SK-N-SH (cell line): ENCODE data around the gene PRLR. TPM values are rescaled to one million over a fixed set of nuclear protein-coding genes. Genes with fewer than 3 reads are reported as not detected.

Source experiments
- CTCF ChIA-PET: fragments of 300-600, 350-600 bp; formaldehyde crosslinking; extraction: SDS; loops from one replicate; lab custom pipeline; 2021; lab: Yijun Ruan, JAX
- POLR2A ChIA-PET: fragments of 350-600 bp; sonication (Branson Sonifier 250); formaldehyde crosslinking; extraction: SDS; loops from one replicate; lab custom pipeline; 2020; ENCODE audit warnings: antibody characterized with exemption, inconsistent platforms; lab: Yijun Ruan, JAX
- DNase-seq: peaks from one replicate; pipeline ENCODE4 v3.0.0; 2012
- H2AFZ ChIP-seq: fragments of 200-600 bp; sonication (generic); 2 replicates; pipeline ENCODE4 v1.8.1; 2016; ENCODE audit warnings: antibody characterized with exemption, mild to moderate bottlenecking, low read depth
- H3F3A ChIP-seq: fragments of 200-600 bp; sonication (generic); replicated peaks from 2 replicates; pipeline ENCODE3; 2016; ENCODE audit warnings: antibody characterized with exemption, mild to moderate bottlenecking; ENCODE audit not compliant: insufficient read depth
- H3K27ac ChIP-seq, 2 experiments: fragments of 200-500 bp in 1 of 2; fragments of 200-600 bp in 1 of 2; sonication (Bioruptor generic) in 1 of 2; sonication (generic), shearing (Covaris generic) in 1 of 2; 2 replicates each; pipeline versions ENCODE4 v1.5.1 to v1.6.1; 2014 to 2016; ENCODE audit warnings: low read depth in 2 of 2, inconsistent platforms in 1 of 2, low read length in 1 of 2, mild to moderate bottlenecking in 1 of 2, mixed read lengths in 1 of 2
- H3K27me3 ChIP-seq: fragments of 200-600 bp; sonication (generic), shearing (Covaris generic); 2 replicates; pipeline ENCODE4 v1.6.1; 2016; ENCODE audit warnings: mixed run types; ENCODE audit not compliant: insufficient read depth
- H3K36me3 ChIP-seq, 2 experiments: fragments of 200-500 bp in 1 of 2; fragments of 200-600 bp in 1 of 2; sonication (Bioruptor generic) in 1 of 2; sonication (generic) in 1 of 2; replicated peaks in 1 of 2; 2 replicates each; pipeline versions ENCODE3 to v1.5.1; 2014 to 2016; ENCODE audit warnings: low read length in 1 of 2, mild to moderate bottlenecking in 1 of 2; ENCODE audit not compliant: insufficient read depth in 2 of 2, control insufficient read depth in 1 of 2
- H3K4me1 ChIP-seq, 2 experiments: fragments of 200-500 bp in 1 of 2; fragments of 200-600 bp in 1 of 2; sonication (Bioruptor generic) in 1 of 2; sonication (generic), shearing (Covaris generic) in 1 of 2; 2 replicates each; pipeline versions ENCODE4 v1.5.1 to v1.6.1; 2014 to 2016; ENCODE audit warnings: low read depth in 1 of 2, low read length in 1 of 2, mixed run types in 1 of 2; ENCODE audit not compliant: insufficient read depth in 2 of 2, control insufficient read depth in 1 of 2
- H3K4me2 ChIP-seq: fragments of 200-600 bp; sonication (generic), shearing (Covaris generic); 2 replicates; pipeline ENCODE4 v1.6.1; 2017; ENCODE audit warnings: mixed run types
- H3K4me3 ChIP-seq, 2 experiments: fragments of 200-500 bp in 1 of 2; fragments of 200-600 bp in 1 of 2; sonication (Bioruptor generic) in 1 of 2; sonication (generic), shearing (Covaris generic) in 1 of 2; 2 replicates each; pipeline versions ENCODE4 v1.5.1 to v1.8.1; 2014 to 2016; ENCODE audit warnings: low read depth in 2 of 2, inconsistent platforms in 1 of 2, low read length in 1 of 2, mild to moderate bottlenecking in 1 of 2, mixed read lengths in 1 of 2, moderate library complexity in 1 of 2
- H3K79me2 ChIP-seq: fragments of 200-600 bp; sonication (generic); 2 replicates; pipeline ENCODE4 v1.8.1; 2017; ENCODE audit warnings: mild to moderate bottlenecking; ENCODE audit not compliant: insufficient read depth
- H3K9ac ChIP-seq: fragments of 200-600 bp; sonication (generic); 2 replicates; pipeline ENCODE4 v1.6.1; 2017; ENCODE audit warnings: mixed run types
- H3K9me2 ChIP-seq: fragments of 200-600 bp; sonication (generic); 2 replicates; pipeline ENCODE4 v1.6.1; 2017; ENCODE audit warnings: mixed run types
- H3K9me3 ChIP-seq: fragments of 200-600 bp; sonication (generic); 2 replicates; pipeline ENCODE4 v1.6.1; 2017; ENCODE audit warnings: mixed run types, mild to moderate bottlenecking, moderate library complexity
- H4K20me1 ChIP-seq: fragments of 200-600 bp; sonication (generic); 2 replicates; pipeline ENCODE4 v1.6.1; 2017; ENCODE audit warnings: mild to moderate bottlenecking, mixed run types; ENCODE audit not compliant: insufficient read depth
- CHD2 ChIP-seq: fragments of 150-350 bp; IDR thresholded peaks from 2 replicates; pipeline ENCODE4 v1.6.1; 2018; ENCODE audit warnings: low read length; ENCODE audit not compliant: partially characterized antibody
- EZH2phosphoT487 ChIP-seq: fragments of 200-600 bp; sonication (generic); IDR thresholded peaks from 2 replicates; pipeline ENCODE4 v1.6.1; 2017; ENCODE audit warnings: low read depth, mixed run types, mild to moderate bottlenecking, antibody characterized with exemption, moderate library complexity, borderline replicate concordance
- FOXM1 ChIP-seq: IDR thresholded peaks from 2 replicates; pipeline ENCODE4 v1.4.0; 2012; ENCODE audit warnings: low read depth, mild to moderate bottlenecking
- GATA2 ChIP-seq: sonication (generic); formaldehyde crosslinking; IDR thresholded peaks from 2 replicates; pipeline ENCODE4 v1.5.0; 2020; ENCODE audit warnings: mild to moderate bottlenecking, missing genetic modification reagents
- JUND ChIP-seq: IDR thresholded peaks from 2 replicates; pipeline ENCODE4 v1.4.0; 2012
- MEF2A ChIP-seq: IDR thresholded peaks from 2 replicates; pipeline ENCODE4 v1.4.0; 2012; ENCODE audit warnings: low read depth, borderline replicate concordance
- POLR2AphosphoS5 ChIP-seq: IDR thresholded peaks from 2 replicates; pipeline ENCODE4 v1.6.1; 2012; ENCODE audit warnings: low read depth, low read length
- RAD21 ChIP-seq: IDR thresholded peaks from 2 replicates; pipeline ENCODE4 v1.6.1; 2012; ENCODE audit warnings: mild to moderate bottlenecking, low read length
- RXRA ChIP-seq: IDR thresholded peaks from 2 replicates; pipeline ENCODE4 v1.4.0; 2012; ENCODE audit warnings: low read depth, mild to moderate bottlenecking, borderline replicate concordance
- SMC3 ChIP-seq: IDR thresholded peaks from 2 replicates; pipeline ENCODE4 v1.6.1; 2012; ENCODE audit warnings: low read depth, low read length, improper control_type of control experiment
- WGBS: methylation state at CpG from one replicate; pipeline ENCODE4 v1.1.6; 2017; ENCODE audit warnings: low lambda C conversion rate; 5-methylcytosine and 5-hydroxymethylcytosine counted together
- polyA plus RNA-seq, 3 experiments: library from polyadenylated mRNA; depleted of rRNA; stranded (reverse); fragments of >200 nt; gene quantifications; 2 replicates each; pipeline ENCODE4 v1.2.3, GENCODE V29; 2012
- TF ChIP-seq, protein P1 (sequence below): IDR thresholded peaks from 2 replicates; pipeline ENCODE4; 2012
- TF ChIP-seq, protein P2 (sequence below): fragments of 150-350 bp; IDR thresholded peaks from 2 replicates; pipeline ENCODE4 v1.6.1; 2016; ENCODE audit warnings: mild to moderate bottlenecking, low read depth, low read length
- TF ChIP-seq, protein P3 (sequence below): IDR thresholded peaks from 2 replicates; pipeline ENCODE4 v1.6.1; 2012; ENCODE audit warnings: mild to moderate bottlenecking, low read depth, low read length, moderate library complexity
- TF ChIP-seq, protein P4 (sequence below): fragments of 150-350 bp; IDR thresholded peaks from 2 replicates; pipeline ENCODE4 v1.6.1; 2017; ENCODE audit warnings: antibody characterized with exemption, low read length, low read depth, borderline replicate concordance
- TF ChIP-seq, protein P5 (sequence below): IDR thresholded peaks from 2 replicates; pipeline ENCODE4 v1.4.0; 2012; ENCODE audit warnings: low read depth, borderline replicate concordance

Gene PRLR
- polyA plus RNA-seq, 1 of the 3 experiments (the other 2 are of a cell fraction): 0.13 TPM

DNA sequence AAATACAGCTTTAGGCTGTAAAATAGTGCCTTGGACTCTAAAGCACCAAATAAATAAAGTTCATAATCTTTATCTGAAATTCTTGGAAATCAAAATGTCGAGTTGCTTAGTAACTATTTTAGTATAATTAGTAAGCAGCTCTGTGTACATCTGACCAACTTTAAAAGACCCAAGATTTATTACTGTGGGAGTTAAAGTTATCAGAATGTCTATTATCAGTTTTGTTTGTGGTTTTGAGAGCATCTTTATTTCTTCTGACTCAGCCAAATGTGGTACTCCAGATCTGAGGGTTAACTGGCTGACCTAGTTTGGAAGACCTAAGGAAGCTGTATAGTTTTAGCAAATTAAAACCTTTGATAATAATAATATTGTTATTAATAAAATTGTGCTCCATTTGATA is 81.2 kb downstream of the PRLR start:
- no peaks in the 10 kb centered on the region for H3K27me3 ChIP-seq
- no peaks in the 10 kb centered on the region for H3K9me3 ChIP-seq
- no peak overlapping the region for H3K4me3 ChIP-seq
- DNase-seq: no peak
- TF ChIP-seq GATA2 (CRISPR knock-in tag): no peak
- TF ChIP-seq MEF2A: no peak
- TF ChIP-seq SMC3: no peak
- no peak for TF ChIP-seq POLR2AphosphoS5
- no peak for TF ChIP-seq RXRA
- TF ChIP-seq, protein P1, sequence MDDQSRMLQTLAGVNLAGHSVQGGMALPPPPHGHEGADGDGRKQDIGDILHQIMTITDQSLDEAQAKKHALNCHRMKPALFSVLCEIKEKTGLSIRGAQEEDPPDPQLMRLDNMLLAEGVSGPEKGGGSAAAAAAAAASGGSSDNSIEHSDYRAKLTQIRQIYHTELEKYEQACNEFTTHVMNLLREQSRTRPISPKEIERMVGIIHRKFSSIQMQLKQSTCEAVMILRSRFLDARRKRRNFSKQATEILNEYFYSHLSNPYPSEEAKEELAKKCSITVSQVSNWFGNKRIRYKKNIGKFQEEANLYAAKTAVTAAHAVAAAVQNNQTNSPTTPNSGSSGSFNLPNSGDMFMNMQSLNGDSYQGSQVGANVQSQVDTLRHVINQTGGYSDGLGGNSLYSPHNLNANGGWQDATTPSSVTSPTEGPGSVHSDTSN: no peak
- TF ChIP-seq, protein P2, sequence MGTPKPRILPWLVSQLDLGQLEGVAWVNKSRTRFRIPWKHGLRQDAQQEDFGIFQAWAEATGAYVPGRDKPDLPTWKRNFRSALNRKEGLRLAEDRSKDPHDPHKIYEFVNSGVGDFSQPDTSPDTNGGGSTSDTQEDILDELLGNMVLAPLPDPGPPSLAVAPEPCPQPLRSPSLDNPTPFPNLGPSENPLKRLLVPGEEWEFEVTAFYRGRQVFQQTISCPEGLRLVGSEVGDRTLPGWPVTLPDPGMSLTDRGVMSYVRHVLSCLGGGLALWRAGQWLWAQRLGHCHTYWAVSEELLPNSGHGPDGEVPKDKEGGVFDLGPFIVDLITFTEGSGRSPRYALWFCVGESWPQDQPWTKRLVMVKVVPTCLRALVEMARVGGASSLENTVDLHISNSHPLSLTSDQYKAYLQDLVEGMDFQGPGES: no peak
- TF ChIP-seq JUND: no peak
- TF ChIP-seq, protein P3, sequence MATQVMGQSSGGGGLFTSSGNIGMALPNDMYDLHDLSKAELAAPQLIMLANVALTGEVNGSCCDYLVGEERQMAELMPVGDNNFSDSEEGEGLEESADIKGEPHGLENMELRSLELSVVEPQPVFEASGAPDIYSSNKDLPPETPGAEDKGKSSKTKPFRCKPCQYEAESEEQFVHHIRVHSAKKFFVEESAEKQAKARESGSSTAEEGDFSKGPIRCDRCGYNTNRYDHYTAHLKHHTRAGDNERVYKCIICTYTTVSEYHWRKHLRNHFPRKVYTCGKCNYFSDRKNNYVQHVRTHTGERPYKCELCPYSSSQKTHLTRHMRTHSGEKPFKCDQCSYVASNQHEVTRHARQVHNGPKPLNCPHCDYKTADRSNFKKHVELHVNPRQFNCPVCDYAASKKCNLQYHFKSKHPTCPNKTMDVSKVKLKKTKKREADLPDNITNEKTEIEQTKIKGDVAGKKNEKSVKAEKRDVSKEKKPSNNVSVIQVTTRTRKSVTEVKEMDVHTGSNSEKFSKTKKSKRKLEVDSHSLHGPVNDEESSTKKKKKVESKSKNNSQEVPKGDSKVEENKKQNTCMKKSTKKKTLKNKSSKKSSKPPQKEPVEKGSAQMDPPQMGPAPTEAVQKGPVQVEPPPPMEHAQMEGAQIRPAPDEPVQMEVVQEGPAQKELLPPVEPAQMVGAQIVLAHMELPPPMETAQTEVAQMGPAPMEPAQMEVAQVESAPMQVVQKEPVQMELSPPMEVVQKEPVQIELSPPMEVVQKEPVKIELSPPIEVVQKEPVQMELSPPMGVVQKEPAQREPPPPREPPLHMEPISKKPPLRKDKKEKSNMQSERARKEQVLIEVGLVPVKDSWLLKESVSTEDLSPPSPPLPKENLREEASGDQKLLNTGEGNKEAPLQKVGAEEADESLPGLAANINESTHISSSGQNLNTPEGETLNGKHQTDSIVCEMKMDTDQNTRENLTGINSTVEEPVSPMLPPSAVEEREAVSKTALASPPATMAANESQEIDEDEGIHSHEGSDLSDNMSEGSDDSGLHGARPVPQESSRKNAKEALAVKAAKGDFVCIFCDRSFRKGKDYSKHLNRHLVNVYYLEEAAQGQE: no peak
- TF ChIP-seq, protein P4, sequence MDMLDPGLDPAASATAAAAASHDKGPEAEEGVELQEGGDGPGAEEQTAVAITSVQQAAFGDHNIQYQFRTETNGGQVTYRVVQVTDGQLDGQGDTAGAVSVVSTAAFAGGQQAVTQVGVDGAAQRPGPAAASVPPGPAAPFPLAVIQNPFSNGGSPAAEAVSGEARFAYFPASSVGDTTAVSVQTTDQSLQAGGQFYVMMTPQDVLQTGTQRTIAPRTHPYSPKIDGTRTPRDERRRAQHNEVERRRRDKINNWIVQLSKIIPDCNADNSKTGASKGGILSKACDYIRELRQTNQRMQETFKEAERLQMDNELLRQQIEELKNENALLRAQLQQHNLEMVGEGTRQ: no peak
- no peak for TF ChIP-seq FOXM1
- TF ChIP-seq, protein P5, sequence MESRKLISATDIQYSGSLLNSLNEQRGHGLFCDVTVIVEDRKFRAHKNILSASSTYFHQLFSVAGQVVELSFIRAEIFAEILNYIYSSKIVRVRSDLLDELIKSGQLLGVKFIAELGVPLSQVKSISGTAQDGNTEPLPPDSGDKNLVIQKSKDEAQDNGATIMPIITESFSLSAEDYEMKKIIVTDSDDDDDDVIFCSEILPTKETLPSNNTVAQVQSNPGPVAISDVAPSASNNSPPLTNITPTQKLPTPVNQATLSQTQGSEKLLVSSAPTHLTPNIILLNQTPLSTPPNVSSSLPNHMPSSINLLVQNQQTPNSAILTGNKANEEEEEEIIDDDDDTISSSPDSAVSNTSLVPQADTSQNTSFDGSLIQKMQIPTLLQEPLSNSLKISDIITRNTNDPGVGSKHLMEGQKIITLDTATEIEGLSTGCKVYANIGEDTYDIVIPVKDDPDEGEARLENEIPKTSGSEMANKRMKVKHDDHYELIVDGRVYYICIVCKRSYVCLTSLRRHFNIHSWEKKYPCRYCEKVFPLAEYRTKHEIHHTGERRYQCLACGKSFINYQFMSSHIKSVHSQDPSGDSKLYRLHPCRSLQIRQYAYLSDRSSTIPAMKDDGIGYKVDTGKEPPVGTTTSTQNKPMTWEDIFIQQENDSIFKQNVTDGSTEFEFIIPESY: no peak
- no peak for TF ChIP-seq RAD21
- no peak for TF ChIP-seq EZH2phosphoT487
- no peak for TF ChIP-seq CHD2
- TF ChIP-seq, all 33 proteins: peak for 0
- H3K36me3 ChIP-seq: no peaks in the 10 kb centered on the region
- no peaks in the 10 kb centered on the region for H3K4me1 ChIP-seq
- CTCF ChIA-PET: interaction anchor here (0.8 kb wide), 1 partner anchor 15 kb away, joined by 3 read pairs; no protein-coding TSS in a partner anchor
- WGBS: 0% methylated on average over 1 of the region's 1 CpG
- no peaks in the 10 kb centered on the region for H4K20me1 ChIP-seq
- no peak overlapping the region for H3K27ac ChIP-seq
- H3K9me2 ChIP-seq: no peaks in the 10 kb centered on the region
- POLR2A ChIA-PET: no interaction called here
- H2AFZ ChIP-seq: no peak overlapping the region
- no peak overlapping the region for H3K4me2 ChIP-seq
- no peaks in the 10 kb centered on the region for H3K79me2 ChIP-seq
- H3F3A ChIP-seq: no peaks in the 10 kb centered on the region
- no peak overlapping the region for H3K9ac ChIP-seq
